ENCODE measurements around the gene TMEM179. TPM values are rescaled to one million over a fixed set of nuclear protein-coding genes. Genes with fewer than 3 reads are reported as not detected.

TMEM179 gene
- 8.6 and 19.7 TPM in 2 replicates for polyA plus RNA-seq

GRCh38 chr14:104604458-104605449 is at the start of gene TMEM179:
Gene TMEM179, minus strand, starts transcription at chr14:104604772. Its CDS starts 31 bp downstream, at chr14:104604741.

DNA sequence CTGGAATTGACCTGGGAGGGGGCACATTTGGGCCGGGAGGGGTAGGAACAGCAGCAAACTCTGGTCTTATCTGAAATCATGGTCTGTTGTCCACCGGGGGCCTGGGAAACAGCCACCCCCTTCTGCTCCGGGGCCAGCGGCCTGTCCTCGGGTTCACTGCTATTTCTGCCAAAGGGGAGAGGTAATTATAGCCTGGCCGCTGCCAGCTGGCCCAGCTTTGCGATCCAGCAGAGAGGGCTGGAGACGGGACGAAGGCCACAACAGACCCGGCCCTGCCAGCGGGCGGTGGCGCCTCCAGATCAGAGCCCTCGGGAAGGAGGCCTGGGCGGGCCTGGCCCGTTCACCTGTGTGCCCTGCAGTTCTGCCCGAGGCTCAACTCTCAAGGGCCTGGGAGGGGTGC is 25.1 kb downstream of the TMEM179 start, which contains the start of gene C14orf180:
Gene C14orf180, plus strand, starts transcription at position 258 of the 400 bp plus-strand sequence. CDS start 6,667 bp downstream, outside the sequence.

Other genes starting within 250 kb of the TMEM179 start
- gene C14orf180, start 25.0 kb downstream of the TMEM179 start, polyA plus RNA-seq, result not detected in 2 replicates
- 0.13 and 1.8 TPM in 2 replicates for gene INF2, start 84.8 kb upstream of the TMEM179 start, polyA plus RNA-seq
- 1.8 and 1.9 TPM in 2 replicates for gene ADSS1, start 119.5 kb upstream of the TMEM179 start, polyA plus RNA-seq
- 26.9 and 30.6 TPM in 2 replicates for gene SIVA1, start 148.4 kb upstream of the TMEM179 start, polyA plus RNA-seq
- 0.87 and 1.9 TPM in 2 replicates for gene AKT1, start 191.0 kb upstream of the TMEM179 start, polyA plus RNA-seq
- not detected in 2 replicates for gene ZBTB42, start 196.3 kb upstream of the TMEM179 start, polyA plus RNA-seq